ENCODE data around the gene BIRC5. TPM values are rescaled to one million over a fixed set of nuclear protein-coding genes. Genes with fewer than 3 reads are reported as not detected.
"Not testable (repeated sequence)": the region's sequence is repeated elsewhere in the genome, so short reads cannot be mapped to it uniquely, and the experiment has no call there.

BIRC5 gene
- polyA plus RNA-seq, 4 donors, result 2.2 to 40.6 (median 8.5) TPM

- peak in 1 of 2 donors; percentile 66 for DNase-seq
- H3K36me3 ChIP-seq (ENCODE audit: control insufficient read depth in 3 of 3, insufficient read depth in 2 of 3, low read depth in 1 of 3, low read length in 3 of 3), result no peaks in the 10 kb centered on the region
- peaks cover 4 to 12% (median 4%) of the 10 kb centered on the region in 3 donors for H3K4me1 ChIP-seq (ENCODE audit: control insufficient read depth in 3 of 3, insufficient read depth in 2 of 3, low read depth in 1 of 3, low read length in 2 of 3)
- 53 to 70% (median 54%) methylated on average over 12 of the region's 12 CpGs for WGBS, 3 donors
- no peak overlapping the region for H3K4me3 ChIP-seq (ENCODE audit: low read depth in 1 of 3, low read length in 3 of 3)
- FAIRE-seq, result no peak
- H3K9me3 ChIP-seq (ENCODE audit: control insufficient read depth in 2 of 2, insufficient read depth in 1 of 2, low read depth in 1 of 2, low read length in 1 of 2), result no peaks in the 10 kb centered on the region
- peak overlapping the region in 1 of 3 donors; percentile 7 for H3K27ac ChIP-seq (ENCODE audit: low read depth in 1 of 3, low read length in 2 of 3)
- no peaks in the 10 kb centered on the region for H3K27me3 ChIP-seq (ENCODE audit: control insufficient read depth in 3 of 3, insufficient read depth in 3 of 3, low read length in 3 of 3)
Observed at GRCh38 chr17:78252111-78252634, 38.1 kb downstream of the BIRC5 start.

GRCh38 chr17:78252701-78253635 lies 38.9 kb downstream of the BIRC5 start:
- Histone ChIP-seq H3K9me3 (ENCODE audit: control insufficient read depth in 2 of 2, insufficient read depth in 1 of 2, low read depth in 1 of 2, low read length in 1 of 2) (no peaks in the 10 kb centered on the region), H3K4me3 (ENCODE audit: low read depth in 1 of 3, low read length in 3 of 3) (no peak overlapping the region), H3K27ac (ENCODE audit: low read depth in 1 of 3, low read length in 2 of 3) (no peak overlapping the region), H3K36me3 (ENCODE audit: control insufficient read depth in 3 of 3, insufficient read depth in 2 of 3, low read depth in 1 of 3, low read length in 3 of 3) (no peaks in the 10 kb centered on the region), H3K27me3 (ENCODE audit: control insufficient read depth in 3 of 3, insufficient read depth in 3 of 3, low read length in 3 of 3) (no peaks in the 10 kb centered on the region), H3K4me1 (ENCODE audit: control insufficient read depth in 3 of 3, insufficient read depth in 2 of 3, low read depth in 1 of 3, low read length in 2 of 3) (peaks cover 4 to 20% (median 4%) of the 10 kb centered on the region in 3 donors)
- WGBS, 3 donors, result 73 to 77% (median 76%) methylated on average over 15 of the region's 15 CpGs
- FAIRE-seq, result no peak
- DNase-seq, result no peak

- not testable (repeated sequence) for H3K36me3 ChIP-seq (ENCODE audit: control insufficient read depth in 3 of 3, insufficient read depth in 2 of 3, low read depth in 1 of 3, low read length in 3 of 3); H3K27me3 ChIP-seq (ENCODE audit: control insufficient read depth in 3 of 3, insufficient read depth in 3 of 3, low read length in 3 of 3); H3K9me3 ChIP-seq (ENCODE audit: control insufficient read depth in 2 of 2, insufficient read depth in 1 of 2, low read depth in 1 of 2, low read length in 1 of 2); FAIRE-seq; H3K27ac ChIP-seq (ENCODE audit: low read depth in 1 of 3, low read length in 2 of 3); DNase-seq
- Histone ChIP-seq H3K4me1 (ENCODE audit: control insufficient read depth in 3 of 3, insufficient read depth in 2 of 3, low read depth in 1 of 3, low read length in 2 of 3) (peaks cover 4 to 26% (median 7%) of the 10 kb centered on the region in 3 donors), H3K4me3 (ENCODE audit: low read depth in 1 of 3, low read length in 3 of 3) (peak overlapping the region in 2 of 3 donors; percentile 73 to 91)
- 58 to 83% (median 79%) methylated on average over 12 of the region's 12 CpGs for WGBS, 3 donors
Observed at GRCh38 chr17:78253636-78253945, 39.5 kb downstream of the BIRC5 start.

- DNase-seq (peak; percentile 81 to 95), FAIRE-seq (no peak)
- no peaks in the 10 kb centered on the region for H3K27me3 ChIP-seq (ENCODE audit: control insufficient read depth in 3 of 3, insufficient read depth in 3 of 3, low read length in 3 of 3)
- no peaks in the 10 kb centered on the region for H3K36me3 ChIP-seq (ENCODE audit: control insufficient read depth in 3 of 3, insufficient read depth in 2 of 3, low read depth in 1 of 3, low read length in 3 of 3)
- H3K9me3 ChIP-seq (ENCODE audit: control insufficient read depth in 2 of 2, insufficient read depth in 1 of 2, low read depth in 1 of 2, low read length in 1 of 2), result no peaks in the 10 kb centered on the region
- WGBS, 3 donors, result 1 to 3% (median 3%) methylated on average over 56 to 73 of the region's 73 CpGs
- peaks cover 4 to 29% (median 11%) of the 10 kb centered on the region in 3 donors for H3K4me1 ChIP-seq (ENCODE audit: control insufficient read depth in 3 of 3, insufficient read depth in 2 of 3, low read depth in 1 of 3, low read length in 2 of 3)
- peak overlapping the region; percentile 73 to 91 (median 77) for H3K4me3 ChIP-seq (ENCODE audit: low read depth in 1 of 3, low read length in 3 of 3)
- H3K27ac ChIP-seq (ENCODE audit: low read depth in 1 of 3, low read length in 2 of 3), result peak overlapping the region; percentile 47 to 89 (median 73)
Observed at GRCh38 chr17:78253946-78254672, 40.1 kb downstream of the BIRC5 start.

- no peaks in the 10 kb centered on the region for H3K9me3 ChIP-seq (ENCODE audit: control insufficient read depth in 2 of 2, insufficient read depth in 1 of 2, low read depth in 1 of 2, low read length in 1 of 2)
- no peaks in the 10 kb centered on the region for H3K27me3 ChIP-seq (ENCODE audit: control insufficient read depth in 3 of 3, insufficient read depth in 3 of 3, low read length in 3 of 3)
- DNase-seq (no peak), FAIRE-seq (no peak)
- WGBS, 3 donors, result 80 to 88% (median 81%) methylated on average over 18 of the region's 18 CpGs
- H3K27ac ChIP-seq (ENCODE audit: low read depth in 1 of 3, low read length in 2 of 3), result no peak overlapping the region
- H3K4me3 ChIP-seq (ENCODE audit: low read depth in 1 of 3, low read length in 3 of 3), result no peak overlapping the region
- H3K36me3 ChIP-seq (ENCODE audit: control insufficient read depth in 3 of 3, insufficient read depth in 2 of 3, low read depth in 1 of 3, low read length in 3 of 3), result no peaks in the 10 kb centered on the region
- peaks cover 4 to 29% (median 12%) of the 10 kb centered on the region in 3 donors for H3K4me1 ChIP-seq (ENCODE audit: control insufficient read depth in 3 of 3, insufficient read depth in 2 of 3, low read depth in 1 of 3, low read length in 2 of 3)
Observed at GRCh38 chr17:78255029-78255656, 41.1 kb downstream of the BIRC5 start.

GRCh38 chr17:78255953-78256706 lies 42.1 kb downstream of the BIRC5 start:
- Histone ChIP-seq H3K4me1 (ENCODE audit: control insufficient read depth in 3 of 3, insufficient read depth in 2 of 3, low read depth in 1 of 3, low read length in 2 of 3) (peaks cover 4 to 27% (median 12%) of the 10 kb centered on the region in 3 donors), H3K9me3 (ENCODE audit: control insufficient read depth in 2 of 2, insufficient read depth in 1 of 2, low read depth in 1 of 2, low read length in 1 of 2) (no peaks in the 10 kb centered on the region), H3K27ac (ENCODE audit: low read depth in 1 of 3, low read length in 2 of 3) (no peak overlapping the region), H3K27me3 (ENCODE audit: control insufficient read depth in 3 of 3, insufficient read depth in 3 of 3, low read length in 3 of 3) (no peaks in the 10 kb centered on the region), H3K36me3 (ENCODE audit: control insufficient read depth in 3 of 3, insufficient read depth in 2 of 3, low read depth in 1 of 3, low read length in 3 of 3) (no peaks in the 10 kb centered on the region), H3K4me3 (ENCODE audit: low read depth in 1 of 3, low read length in 3 of 3) (no peak overlapping the region)
- no peak for FAIRE-seq
- 80 to 89% (median 83%) methylated on average over 14 of the region's 14 CpGs for WGBS, 3 donors
- DNase-seq, result no peak

- FAIRE-seq (no peak), DNase-seq (no peak)
- Histone ChIP-seq H3K36me3 (ENCODE audit: control insufficient read depth in 3 of 3, insufficient read depth in 2 of 3, low read depth in 1 of 3, low read length in 3 of 3) (no peaks in the 10 kb centered on the region), H3K27ac (ENCODE audit: low read depth in 1 of 3, low read length in 2 of 3) (no peak overlapping the region), H3K4me1 (ENCODE audit: control insufficient read depth in 3 of 3, insufficient read depth in 2 of 3, low read depth in 1 of 3, low read length in 2 of 3) (peaks cover 0 to 18% (median 12%) of the 10 kb centered on the region in 3 donors), H3K4me3 (ENCODE audit: low read depth in 1 of 3, low read length in 3 of 3) (no peak overlapping the region), H3K27me3 (ENCODE audit: control insufficient read depth in 3 of 3, insufficient read depth in 3 of 3, low read length in 3 of 3) (no peaks in the 10 kb centered on the region), H3K9me3 (ENCODE audit: control insufficient read depth in 2 of 2, insufficient read depth in 1 of 2, low read depth in 1 of 2, low read length in 1 of 2) (no peaks in the 10 kb centered on the region)
- 67 to 75% (median 71%) methylated on average over 16 to 18 of the region's 18 CpGs for WGBS, 3 donors
Observed at GRCh38 chr17:78256707-78257591, 42.9 kb downstream of the BIRC5 start.

Measured in small intestine (tissue), 7 donors.